Glomerular visceral epithelial cell (primary cell): ENCODE measurements around the gene UVSSA.

Source experiments
- DNase-seq: peaks from one replicate; pipeline ENCODE4 v3.0.0-alpha.2; 2016; ENCODE audit errors: extremely low spot score

The UVSSA gene

DNA sequence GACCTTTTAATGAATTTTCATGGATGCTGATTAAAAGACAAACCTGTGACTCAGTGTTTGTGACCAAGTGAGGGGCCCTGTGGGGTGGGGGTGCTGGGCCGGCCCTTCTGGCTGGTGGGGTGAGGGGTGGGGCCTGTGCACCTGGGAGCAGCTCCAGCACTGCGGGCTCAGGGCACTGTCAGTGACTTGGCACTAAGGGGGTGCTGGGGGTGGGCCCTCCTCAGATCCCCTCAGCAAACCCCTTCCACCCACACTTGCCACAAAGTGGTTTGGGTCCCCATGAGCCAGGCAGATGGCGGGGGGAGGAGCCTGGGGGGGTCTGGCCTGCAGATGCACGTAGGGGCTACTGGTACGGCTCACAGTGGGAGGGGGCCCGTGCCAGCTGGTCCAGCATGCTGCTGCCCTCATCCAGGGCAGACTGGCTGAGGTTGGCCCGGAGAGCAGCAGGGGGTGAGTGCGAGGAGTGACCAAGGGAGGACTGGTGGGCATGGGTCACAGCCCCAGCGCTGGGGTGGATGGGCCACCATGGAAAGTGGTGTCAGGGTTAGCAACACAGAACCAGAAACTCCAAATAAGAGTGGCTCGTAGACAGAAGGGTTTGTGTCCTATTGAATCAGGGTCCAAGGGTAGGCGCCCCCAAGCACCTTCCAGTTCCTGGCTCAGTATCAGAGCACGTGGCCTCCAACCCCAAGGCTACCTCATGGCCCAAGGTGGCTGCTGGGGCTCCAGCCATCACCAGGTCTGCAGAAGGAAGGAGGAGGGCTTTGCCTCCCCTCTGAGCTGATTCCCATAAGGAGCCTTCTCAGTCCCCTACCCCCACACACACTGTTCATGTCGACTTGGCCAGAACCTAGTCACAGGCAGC, 49.2 kb downstream of the UVSSA start:
- no peak for DNase-seq

DNA sequence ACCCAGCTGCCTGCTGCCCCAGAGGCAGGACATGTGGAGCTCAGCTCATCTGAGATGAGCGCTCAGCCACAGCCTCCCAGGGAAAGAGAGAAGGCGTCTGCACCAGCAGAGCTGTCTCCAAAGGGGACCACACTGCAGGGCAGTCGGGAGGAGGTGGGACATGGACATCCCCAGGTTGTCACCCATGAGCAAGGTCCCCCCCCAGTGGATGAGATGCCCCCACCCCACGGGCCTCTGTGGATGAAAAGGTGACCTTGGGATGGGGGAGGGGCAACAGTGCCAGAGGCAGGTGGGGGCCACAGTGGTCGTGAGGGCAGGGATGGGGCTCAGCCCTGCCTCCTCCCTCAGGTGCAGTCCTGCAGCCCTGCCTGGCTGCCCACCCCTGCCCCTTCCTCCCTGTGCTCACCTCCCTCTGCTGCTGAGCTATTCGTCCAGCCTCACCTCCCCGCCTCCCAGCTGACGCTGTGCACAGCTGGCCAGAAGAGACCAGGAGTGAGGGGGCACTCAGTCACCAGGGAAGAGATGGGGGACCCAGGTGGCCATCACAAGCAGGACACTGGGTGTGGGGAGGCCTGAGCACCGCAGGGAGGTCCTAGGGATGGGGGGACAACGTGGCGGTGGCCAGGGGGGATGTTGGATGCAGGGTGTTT, 49.9 kb downstream of the UVSSA start:
- DNase-seq: no peak

DNA sequence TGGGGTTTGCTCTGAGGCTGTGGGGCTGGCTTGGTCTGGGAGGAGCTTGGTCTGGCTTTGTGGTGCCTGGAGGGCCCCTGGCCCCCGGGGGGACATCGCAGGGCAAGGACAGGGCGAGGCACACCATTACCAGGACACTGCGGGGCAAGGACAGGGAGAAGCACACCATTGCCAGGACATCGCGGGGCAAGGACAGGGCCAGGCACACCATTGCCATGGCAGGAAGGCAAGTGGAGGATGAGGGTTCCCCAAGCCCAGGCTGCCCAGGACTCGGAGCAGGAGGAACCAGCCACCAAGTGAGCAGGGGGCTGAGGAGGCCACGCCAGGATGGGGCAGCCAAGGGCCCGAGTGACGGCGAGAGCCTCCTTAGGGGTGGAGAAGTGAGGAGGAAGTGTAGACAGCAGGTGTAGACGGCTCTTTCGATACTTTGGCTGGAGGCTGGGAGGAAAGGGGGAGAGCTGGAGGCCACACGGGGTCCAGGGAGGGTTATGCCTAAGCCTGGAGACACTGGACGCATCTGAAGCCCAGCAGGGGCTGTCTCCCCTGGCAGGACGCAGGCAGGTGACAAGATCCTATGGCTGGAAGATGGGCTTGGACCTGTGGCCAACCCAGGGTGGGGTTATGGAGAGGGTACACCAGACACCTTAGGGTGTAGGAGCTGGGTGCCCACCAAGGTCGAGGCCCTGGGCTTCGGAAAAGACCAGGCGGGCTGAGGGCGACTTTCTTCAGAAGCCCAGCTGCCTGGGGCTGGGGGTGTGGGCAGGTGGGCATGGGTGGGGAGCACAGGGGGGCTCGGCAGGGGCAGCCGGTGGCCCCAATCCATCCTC, 51.9 kb downstream of the UVSSA start:
- no peak for DNase-seq

DNA sequence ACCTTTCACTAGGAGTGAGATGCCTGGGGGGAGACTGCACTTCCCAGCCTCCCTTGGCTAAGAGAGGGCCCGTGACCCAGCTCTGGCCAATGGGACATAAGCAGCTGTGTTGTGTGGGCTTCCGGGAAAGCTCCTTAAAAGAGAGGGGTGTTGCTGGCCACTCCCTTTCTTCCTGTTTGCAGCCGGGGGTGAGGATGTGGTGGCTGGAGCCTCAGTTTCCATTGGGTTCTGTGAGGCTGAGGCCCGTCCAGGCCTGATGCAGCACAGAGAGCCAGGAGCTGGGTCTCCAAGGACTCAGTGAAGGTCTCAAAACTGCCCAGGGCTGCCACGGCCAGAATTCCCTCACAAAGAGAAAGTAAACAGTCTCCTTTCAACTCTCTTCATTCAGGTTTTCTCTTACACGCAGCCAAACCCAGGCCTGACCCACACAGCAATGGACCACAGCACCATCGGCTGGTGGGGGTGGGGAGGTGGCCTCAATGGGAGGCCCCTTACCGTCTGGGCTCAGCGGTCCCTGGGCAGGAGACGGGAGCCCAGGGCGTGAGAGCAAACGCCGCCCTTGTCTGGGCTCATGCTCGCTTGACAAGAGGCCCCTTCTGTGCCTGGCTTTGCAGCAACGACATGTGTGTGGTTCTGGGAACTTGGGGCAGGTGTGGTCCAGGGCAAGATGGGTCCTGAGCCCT, 52.6 kb downstream of the UVSSA start:
- DNase-seq: no peak

DNA sequence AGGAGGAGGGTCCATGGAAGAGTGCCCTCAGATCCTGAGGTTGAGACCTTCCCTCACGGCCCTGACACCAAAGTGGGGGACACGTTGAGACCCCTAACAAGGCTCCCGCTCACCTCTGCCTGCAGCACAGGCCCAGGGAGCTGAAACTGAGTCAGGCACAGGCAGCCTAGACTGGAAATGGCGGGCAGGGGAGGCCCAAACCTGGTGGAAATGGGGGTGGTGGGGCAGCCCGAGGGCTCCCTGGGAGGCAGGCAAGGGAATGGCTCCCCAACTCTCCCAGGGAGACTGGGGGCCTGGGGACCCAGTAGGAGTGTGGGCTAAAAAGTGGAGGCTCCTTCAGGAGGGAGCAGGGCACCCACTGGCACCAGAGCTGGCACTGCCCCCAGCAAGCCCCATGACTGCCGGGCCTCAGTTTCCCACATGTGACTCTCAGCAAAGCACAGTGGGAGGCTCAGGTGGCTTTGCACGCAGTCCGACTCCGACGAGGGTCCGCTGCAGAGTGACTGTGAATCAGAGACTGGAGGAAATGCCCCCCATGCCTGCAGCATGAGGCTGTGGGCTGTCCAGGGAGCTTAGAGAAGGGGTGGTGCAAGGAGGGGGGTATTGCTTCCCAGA, 53.3 kb downstream of the UVSSA start:
- DNase-seq: no peak

DNA sequence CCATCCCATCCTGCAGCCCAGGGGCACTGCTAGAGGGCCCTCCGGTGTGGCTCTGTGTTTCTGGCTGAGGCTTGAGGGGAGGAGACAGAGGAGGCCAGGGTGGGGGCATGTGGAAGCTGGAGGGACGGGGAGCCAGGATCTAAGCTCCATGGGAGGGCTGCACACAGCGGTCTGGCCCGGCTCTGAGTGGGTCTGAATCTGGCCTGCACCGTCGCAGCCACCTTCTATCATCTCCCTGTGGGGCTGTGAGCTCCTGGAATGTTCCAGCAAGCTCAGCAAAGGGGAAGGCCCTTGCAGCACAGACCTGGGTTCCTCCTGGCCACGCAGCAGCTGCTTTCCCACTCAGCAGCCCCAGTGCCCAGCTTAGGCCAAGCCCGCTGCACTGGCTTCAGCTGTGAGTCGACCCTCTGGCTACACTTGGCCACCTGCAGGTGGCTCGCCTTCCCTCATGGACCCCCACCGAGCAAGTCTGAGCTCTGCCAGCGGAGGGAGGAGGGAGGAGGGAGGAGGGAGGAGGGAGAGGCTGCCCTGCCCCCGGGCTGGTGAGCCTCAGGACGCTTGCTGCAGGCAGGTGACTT, 53.9 kb downstream of the UVSSA start:
- DNase-seq: no peak

DNA sequence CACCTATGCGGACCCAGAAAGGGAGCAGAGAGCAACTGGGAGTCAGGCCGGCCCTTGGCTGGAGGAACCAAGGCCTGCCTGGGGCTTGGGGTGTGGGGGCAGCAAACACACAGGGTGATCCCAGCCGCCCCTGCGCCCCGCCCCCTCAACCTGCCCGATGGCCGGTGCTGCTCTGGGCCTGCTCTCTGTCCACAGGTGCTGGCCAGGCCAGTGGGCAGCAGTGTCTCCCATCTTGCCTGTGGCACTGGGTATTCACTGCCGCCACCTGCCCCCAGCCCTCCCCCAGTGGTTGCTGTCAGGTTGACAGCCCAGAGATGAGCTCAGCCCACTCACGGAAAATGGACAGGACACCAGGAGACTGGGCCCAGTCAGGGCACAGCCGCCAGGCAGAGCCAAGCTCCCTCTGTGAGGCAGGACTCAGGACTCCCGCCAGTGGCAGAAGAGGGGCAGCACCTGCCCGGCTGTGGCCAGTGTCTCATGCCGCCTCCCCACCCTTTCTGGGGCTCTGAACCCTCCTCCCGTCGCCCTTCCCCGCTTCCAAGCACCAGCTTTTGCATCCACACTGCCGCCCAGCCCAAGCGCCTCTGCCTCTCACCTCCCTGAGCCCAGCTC, 54.5 kb downstream of the UVSSA start:
- DNase-seq: no peak

DNA sequence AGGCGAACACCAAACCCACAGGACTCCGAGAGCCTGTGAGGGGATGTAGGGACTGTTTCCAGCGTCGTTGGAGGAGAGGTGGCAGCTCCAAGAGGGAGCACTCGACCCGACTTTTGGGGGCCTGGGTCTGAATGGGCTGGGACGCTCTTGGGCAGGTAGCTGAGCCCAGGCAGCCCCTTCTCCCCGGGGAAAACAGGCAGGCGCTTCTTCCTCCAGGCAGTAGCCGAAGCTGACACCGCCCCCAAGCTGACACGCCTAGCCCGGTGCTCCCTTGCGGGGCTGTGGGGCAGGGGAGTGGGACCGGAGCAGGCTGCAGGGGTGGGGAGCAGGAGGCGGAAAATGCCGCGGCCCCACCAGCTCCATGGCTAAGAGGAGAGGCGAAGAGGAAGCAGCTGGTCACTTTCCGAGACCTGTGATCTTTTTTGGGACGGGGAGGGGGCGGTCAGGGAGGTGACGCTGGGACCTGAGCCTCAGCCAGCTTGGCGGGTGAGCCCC, 55.1 kb downstream of the UVSSA start:
- no peak for DNase-seq

DNA sequence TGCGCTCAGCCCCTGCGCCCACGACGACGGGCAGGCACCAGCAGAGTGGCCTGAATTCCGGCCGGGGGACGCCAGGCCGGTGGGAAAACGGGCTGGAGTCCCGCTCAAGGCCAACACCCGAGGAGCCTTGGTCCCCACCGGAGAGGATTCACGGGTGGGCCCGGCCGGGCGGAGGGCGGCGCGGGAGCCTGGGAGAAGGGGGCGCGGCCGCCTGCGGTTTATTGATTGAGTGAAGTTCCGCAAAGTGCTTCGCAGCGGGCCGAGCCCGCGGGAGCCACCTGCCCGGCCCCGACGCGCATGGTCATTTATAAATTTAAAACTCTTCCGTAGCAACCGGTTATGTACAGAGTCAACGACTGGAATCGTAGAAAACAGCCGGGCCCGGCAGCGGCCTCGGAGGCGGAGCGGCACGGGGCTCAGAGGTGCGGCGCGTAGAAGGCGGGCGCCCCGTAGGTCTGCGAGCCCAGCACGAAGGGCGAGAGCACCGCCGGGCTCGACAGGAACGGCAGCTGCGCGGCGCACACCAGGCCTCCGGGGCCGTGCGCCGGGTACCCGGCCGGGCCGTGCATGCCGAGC, 55.6 kb downstream of the UVSSA start:
- no peak for DNase-seq

DNA sequence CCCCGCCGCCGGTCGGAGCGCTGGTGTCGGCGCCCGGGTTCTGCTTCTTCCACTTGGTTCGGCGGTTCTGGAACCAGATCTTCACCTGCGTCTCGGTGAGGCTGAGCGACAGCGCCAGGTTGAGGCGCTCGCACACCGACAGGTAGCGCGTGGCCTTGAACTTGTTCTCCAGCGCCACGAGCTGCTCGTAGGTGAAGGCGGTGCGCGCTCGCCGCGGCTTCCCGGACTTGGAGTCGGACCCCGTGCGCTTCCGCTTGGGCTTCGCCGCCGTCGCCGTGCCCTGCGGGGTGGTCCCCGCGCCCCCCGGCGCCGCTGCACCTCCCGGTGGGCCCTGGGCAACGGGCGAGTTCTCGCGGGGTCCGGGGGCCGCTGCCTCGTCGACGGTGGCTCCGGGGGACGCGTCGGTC, 56.2 kb downstream of the UVSSA start:
- no peak for DNase-seq

DNA sequence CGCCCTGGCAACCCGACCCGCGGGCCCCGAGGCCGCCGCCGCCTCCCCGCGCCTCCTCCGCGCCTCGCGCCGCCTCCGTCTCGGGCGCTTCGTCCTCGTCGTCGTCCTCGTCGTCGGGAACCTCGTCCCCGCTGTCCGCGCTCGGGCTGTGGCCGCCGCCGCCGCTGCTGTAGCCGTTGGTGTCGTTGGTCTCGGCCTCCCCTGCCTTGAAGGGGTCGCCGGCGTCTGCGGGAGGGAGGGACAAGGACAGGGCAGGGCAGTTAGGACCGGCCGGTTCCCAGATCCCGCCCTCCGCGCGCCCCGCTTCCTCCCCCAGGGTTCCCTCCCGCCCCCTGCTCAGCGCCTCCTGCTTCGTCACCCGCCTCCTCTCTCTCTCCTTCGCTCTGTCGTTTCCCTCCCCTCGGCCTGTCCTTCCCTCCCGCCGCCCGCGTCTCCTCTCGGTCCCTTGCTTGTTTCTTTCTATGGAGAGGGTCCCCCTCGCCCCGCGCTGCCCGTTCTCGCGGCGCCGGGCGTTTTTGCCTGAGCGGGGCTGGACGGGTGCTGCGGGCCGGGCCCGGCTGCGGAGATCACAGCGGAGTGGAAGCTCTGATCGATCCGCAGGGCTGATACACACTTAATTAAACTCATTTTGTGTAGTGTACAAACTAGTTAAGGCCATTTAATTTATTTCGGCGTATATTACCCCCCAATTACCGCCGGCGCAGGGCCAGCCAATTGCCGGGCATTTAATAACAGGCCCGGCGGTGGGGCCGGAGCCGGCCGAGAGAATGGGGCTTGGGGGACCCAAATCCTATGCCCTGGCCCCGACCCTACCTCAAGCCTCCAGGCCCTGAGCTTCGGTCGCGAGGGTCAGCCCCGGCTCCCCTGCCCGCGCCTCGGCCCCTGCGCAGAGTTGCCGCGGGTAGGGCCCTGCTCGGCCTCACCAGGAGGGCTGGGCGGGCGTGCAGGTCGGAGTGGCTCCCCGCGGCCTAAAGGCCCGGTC, 56.9 kb downstream of the UVSSA start:
- DNase-seq: no peak

DNA sequence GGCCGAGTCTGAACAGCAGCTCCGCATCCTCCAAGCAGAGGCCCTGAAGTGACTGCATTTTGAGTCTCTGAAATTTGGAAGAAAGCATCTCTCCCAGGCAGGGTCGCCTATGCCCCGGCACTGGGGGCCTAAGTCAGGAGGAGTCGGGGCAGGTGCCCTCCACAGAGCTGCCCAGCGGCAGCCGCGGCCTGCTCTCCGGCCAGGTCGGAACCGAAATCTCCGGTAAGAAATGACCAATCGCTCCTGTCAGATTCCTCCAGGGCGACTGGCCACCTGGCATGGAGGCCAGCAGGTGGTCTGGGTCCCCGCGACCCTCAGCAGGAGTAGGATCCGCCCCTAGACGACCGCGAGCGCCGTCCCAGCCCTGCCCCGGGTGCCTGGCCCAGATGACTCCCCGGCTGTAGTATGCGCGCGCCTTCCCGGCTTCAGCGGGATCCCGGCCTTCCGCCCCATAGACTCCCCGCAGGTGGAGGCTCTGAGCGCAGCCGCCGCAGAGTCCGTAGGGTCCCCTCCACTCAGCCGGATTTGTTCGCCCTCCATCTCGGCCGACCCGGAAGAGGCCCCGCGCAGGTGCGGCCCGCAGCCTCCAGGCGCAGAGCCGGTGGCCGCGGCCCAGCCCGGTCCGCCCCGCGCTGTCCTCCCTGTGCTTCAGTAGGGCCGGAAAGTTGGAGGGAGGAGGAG, 57.7 kb downstream of the UVSSA start:
- no peak for DNase-seq

DNA sequence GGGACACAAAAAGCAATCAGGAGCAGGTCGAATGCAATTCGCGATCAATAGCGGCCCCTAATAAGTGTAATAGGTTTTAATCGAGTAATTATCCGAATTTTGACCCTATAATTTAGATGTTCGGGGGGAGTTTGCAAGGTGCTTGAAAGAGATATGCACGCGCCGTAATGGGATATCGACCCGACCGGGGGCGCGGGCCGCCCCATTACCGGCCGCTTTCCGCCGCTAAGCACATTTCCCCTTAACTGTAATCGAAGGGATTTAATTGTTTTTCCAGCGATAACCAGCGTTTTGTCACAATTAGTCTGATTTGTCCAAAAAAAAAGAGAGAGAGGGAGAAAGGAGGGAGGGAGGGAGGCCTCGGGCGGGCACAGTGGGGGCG, 58.2 kb downstream of the UVSSA start:
- no peak for DNase-seq

DNA sequence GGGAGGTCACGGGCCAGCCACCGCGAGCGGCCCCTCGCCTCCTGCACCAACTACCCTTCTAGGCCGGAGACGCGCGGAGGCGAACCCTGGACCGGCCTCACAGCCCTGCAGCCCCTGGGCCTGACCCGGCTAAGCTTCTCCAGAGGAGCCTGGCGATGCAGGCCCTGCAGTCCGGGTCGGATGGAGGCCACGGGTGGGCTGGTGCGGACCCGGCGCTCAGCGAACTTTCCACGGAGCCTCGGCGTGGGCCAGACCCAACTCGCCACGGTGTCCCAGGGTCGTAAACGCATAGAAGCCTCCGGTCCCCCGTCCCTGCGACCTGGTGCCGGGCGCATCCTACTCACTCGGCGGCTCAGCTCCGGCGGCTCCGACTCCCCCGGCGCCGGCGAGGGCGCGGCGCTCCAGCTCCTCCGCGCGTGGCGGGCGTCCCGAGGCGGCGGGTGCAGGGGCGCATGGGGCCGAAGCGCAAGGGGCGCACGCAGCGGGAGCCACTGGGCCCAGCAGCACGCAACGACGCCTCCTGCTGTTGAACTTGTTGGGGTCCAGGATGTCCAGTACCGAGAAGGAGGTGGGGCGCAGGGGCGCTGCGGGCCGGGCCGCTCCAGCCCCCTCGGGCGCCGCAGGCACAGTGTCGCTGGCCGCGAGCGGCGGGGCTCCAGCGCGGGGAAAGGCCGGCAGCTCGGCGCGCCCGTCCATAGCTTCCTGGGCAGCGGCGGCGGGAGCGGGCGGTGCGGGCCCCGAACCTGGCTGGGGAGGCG, 58.8 kb downstream of the UVSSA start:
- DNase-seq: no peak

DNA sequence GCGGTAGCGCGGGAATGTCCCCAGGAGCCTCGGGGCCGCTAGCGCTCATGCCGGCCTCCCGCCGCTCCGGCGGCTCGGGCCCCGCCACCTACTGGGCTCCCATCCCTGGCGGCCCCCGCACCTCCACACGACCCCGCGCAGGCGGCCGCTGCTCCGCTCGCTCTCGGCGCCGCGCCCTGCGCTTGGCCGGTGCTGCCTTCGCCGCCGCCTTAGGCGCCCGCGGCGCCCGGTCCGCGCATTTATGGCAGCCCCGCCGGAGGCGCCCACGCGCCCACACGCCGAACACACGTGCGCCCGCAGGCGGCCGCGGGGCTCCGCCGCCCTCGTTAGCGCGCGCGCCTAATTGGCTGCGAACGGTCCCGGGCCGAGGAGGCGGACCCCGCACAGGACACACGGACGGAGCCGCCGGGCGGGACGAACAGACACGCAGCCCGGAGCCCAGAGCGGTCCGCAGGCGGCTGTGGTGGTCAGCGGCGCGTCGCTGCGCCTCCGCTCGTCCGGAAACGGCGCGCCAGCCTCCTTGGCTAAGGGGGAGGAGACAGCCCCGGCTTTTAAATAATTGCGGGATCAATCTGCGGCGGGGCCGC, 59.5 kb downstream of the UVSSA start, which contains the start of gene NKX1-1:
Gene NKX1-1, minus strand, starts transcription at position 49 of the 587 bp plus-strand sequence. Its CDS starts 0 bp downstream, at position 49.
- no peak for DNase-seq

DNA sequence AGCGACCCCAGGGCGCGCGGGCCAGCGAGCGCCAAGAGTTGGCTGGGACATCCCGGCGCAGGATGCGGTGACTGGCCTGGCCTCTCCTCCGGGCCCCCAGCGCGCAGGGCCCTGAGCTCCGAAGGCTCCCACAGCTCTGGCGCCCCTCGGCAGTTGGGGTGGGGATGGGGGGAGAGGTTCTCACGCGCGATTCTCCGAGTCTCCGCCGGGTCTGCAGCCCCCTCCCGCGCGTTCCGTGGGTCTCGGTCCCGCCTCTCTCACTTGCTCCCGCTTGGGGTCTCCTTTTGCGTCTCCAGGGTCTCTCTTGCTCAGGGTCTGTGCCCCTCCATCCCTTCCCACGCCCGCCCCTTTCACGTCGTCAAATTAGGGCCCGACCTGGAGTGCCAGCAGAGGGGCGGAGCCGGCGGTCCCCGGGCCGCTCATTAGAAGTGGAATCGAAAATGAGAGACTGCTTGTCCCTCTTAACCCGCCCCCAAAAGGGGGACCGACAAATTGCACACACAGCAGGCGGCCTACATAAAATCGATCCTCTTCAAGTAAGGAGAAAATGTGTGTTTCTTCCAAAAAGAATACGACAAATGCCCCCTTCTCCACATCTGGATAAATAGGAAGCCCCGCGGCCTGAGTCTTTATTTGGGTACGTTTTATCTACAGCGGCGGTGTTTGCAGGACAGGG, 60.1 kb downstream of the UVSSA start:
- DNase-seq: no peak
